Heart right ventricle (tissue), 16 donors: ENCODE data around the gene IFIT3. TPM values are rescaled to one million over a fixed set of nuclear protein-coding genes. Genes with fewer than 3 reads are reported as not detected.

Source experiments
- ATAC-seq, 8 donors: fragments of 200-7000 bp; cut with Tn5 transposase; one replicate each; pipeline ENCODE4 v1.9.1; 2020; ENCODE audit warnings: mild to moderate bottlenecking in 8 of 8, moderate library complexity in 8 of 8, moderate number of reproducible peaks in 1 of 8
- DNase-seq, 2 donors: peaks; one replicate each; pipeline ENCODE4 v3.0.0-alpha.2; 2020
- H3K27ac ChIP-seq, 10 donors: fragments of 200-600 bp; sonication (generic) in 2 of 10; one replicate each; pipeline versions ENCODE4 v1.5.0 to v1.8.0; 2020 to 2022; ENCODE audit warnings: mild to moderate bottlenecking in 3 of 10
- H3K27me3 ChIP-seq, 7 donors: fragments of 200-600 bp; one replicate each; pipeline ENCODE4 v1.8.0; 2021 to 2022; ENCODE audit warnings: mild to moderate bottlenecking in 2 of 7
- H3K36me3 ChIP-seq, 9 donors: fragments of 200-600 bp; sonication (generic) in 1 of 9; one replicate each; pipeline versions ENCODE4 v1.5.0 to v1.8.0; 2020 to 2022; ENCODE audit warnings: mild to moderate bottlenecking in 2 of 9
- H3K4me1 ChIP-seq, 9 donors: fragments of 200-600 bp; sonication (generic) in 1 of 9; one replicate each; pipeline versions ENCODE4 v1.5.0 to v1.8.0; 2020 to 2022; ENCODE audit warnings: mild to moderate bottlenecking in 4 of 9
- H3K4me3 ChIP-seq, 10 donors: fragments of 200-600 bp; sonication (generic) in 2 of 10; one replicate each; pipeline versions ENCODE4 v1.5.0 to v1.8.0; 2020 to 2022; ENCODE audit warnings: mild to moderate bottlenecking in 7 of 10, moderate library complexity in 2 of 10
- H3K9me3 ChIP-seq, 11 donors: fragments of 200-600 bp in 10 of 11; sonication (generic) in 2 of 11; one replicate each; pipeline versions ENCODE4 v1.5.0 to v1.8.0; 2013 to 2022; ENCODE audit warnings: mild to moderate bottlenecking in 2 of 11, control low read depth in 1 of 11, moderate library complexity in 1 of 11
- CTCF ChIP-seq, 9 donors: fragments of 200-600 bp; sonication (generic) in 2 of 9; IDR thresholded peaks; one replicate each; pipeline versions ENCODE4 v1.5.0 to v1.8.0; 2021 to 2022; ENCODE audit warnings: antibody characterized with exemption in 9 of 9, mild to moderate bottlenecking in 5 of 9, moderate library complexity in 1 of 9
- WGBS, 2 donors: extraction: QIAGEN DNeasy Blood & Tissue Kit; methylation state at CpG; one replicate each; pipeline ENCODE4 v1.1.7; 2013; ENCODE audit warnings: inconsistent platforms in 1 of 2; 5-methylcytosine and 5-hydroxymethylcytosine counted together
- intact Hi-C, 10 donors: fragments of 100-400 bp; cut with DNase I; formaldehyde crosslinking; loops; one replicate each; pipeline versions ENCODE4 v1.11.1 to v1.14.2; 2022
- polyA plus RNA-seq, 2 donors: library from polyadenylated mRNA; stranded (reverse); fragments of 200-250 nt; gene quantifications; one replicate each; pipeline ENCODE4 v1.2.3, GENCODE V29; 2013
- total RNA-seq, 10 donors: library from RNA; stranded (reverse); fragmentation: NEBNext Ultra II Directional in 3 of 10; extraction: Animal tissue kit (Norgen Biotek cat#: 25700) in 3 of 10; gene quantifications; one replicate each; pipeline versions ENCODE4 v1.2.1 to v1.2.4, GENCODE V29; 2021 to 2023
- donor health status: Arrhythmogenic right ventricular cardiomyopathy.
- donor health status: ischemic (EF 13 %, LVEDD 7.1; RV severe dilation, severe dysfunction).
- donor health status: healthy with polysubstance abuse.
- donor health status: DM: no; HTN: yes; CAD: no.
- donor health status: DM: no; HTN: no; CAD: no.
- donor health status: ischemic (EF 25% LVEDD 6.9; RV normal size, moderate dysfunction).
- donor health status: ischemic (EF 25% LVEDD 5.7; RV mildly dilated, moderate dysfunction).
- donor health status: healthy.
- donor health status: DM: yes; HTN: yes; CAD: no.
- donor health status: Ischemic cardiomyopathy.
- donor health status: ischemic (EF 35%, LVEDD 5.7; RV mildly dilated, moderate dysfunction).
- donor health status: nonischemic (EF 11% LVEDD 7.7; RV severe dilation, severe dysfunction).
- donor health status: DM: yes; HTN: yes; CAD: no.
- donor health status: PGD.
- donor health status: ischemic (EF 29% LVEDD 5.4; RV normal size, mild dysfunction).
- donor health status: nonischemic (EF 23%, LVEDD 6.1; RV moderate dilation, normal function).

Gene IFIT3
- total and polyA plus RNA-seq, 12 donors = 4.7 to 102 (median 12.2) TPM

GRCh38 chr10:89306434-89307268, 21.1 kb upstream of the IFIT3 start:
- intact Hi-C loops = loop anchor here in 1 of 10 donors (2.0 kb wide), 1 partner anchor 20 kb away; the partner anchor contains the start of gene IFIT3
- no peak for DNase-seq
- Histone ChIP-seq H3K9me3 (no peaks in the 10 kb centered on the region), H3K36me3 (peaks cover 0 to 36% (median 6%) of the 10 kb centered on the region in 9 donors), H3K27me3 (no peaks in the 10 kb centered on the region), H3K4me1 (peaks cover 0 to 41% (median 21%) of the 10 kb centered on the region in 9 donors), H3K27ac (no peak overlapping the region), H3K4me3 (no peak overlapping the region)
- no peak for ATAC-seq
- TF ChIP-seq CTCF (IDR thresholded peaks at IDR 0.05) = no peak
- 94 to 97% methylated on average over 13 of the region's 13 CpGs for WGBS, 2 donors

DNA sequence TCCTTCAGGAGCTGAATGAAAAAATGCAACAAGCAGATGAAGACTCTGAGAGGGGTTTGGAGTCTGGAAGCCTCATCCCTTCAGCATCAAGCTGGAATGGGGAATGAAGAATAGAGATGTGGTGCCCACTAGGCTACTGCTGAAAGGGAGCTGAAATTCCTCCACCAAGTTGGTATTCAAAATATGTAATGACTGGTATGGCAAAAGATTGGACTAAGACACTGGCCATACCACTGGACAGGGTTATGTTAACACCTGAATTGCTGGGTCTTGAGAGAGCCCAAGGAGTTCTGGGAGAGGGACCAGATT, 20.6 kb upstream of the IFIT3 start:
- DNase-seq = no peak
- H3K4me1 ChIP-seq = peaks cover 0 to 41% (median 21%) of the 10 kb centered on the region in 9 donors
- no peak overlapping the region for H3K4me3 ChIP-seq
- H3K9me3 ChIP-seq = no peaks in the 10 kb centered on the region
- no peak overlapping the region for H3K27ac ChIP-seq
- H3K27me3 ChIP-seq = no peaks in the 10 kb centered on the region
- intact Hi-C loops = loop anchor here in 1 of 10 donors (2.0 kb wide), 1 partner anchor 20 kb away; the partner anchor contains the start of gene IFIT3
- H3K36me3 ChIP-seq = peaks cover 0 to 36% (median 6%) of the 10 kb centered on the region in 9 donors
- TF ChIP-seq CTCF (IDR thresholded peaks at IDR 0.05) = no peak
- no peak for ATAC-seq

- H3K4me1 ChIP-seq = peaks cover 0 to 33% (median 16%) of the 10 kb centered on the region in 9 donors
- no peaks in the 10 kb centered on the region for H3K27me3 ChIP-seq
- TF ChIP-seq CTCF (IDR thresholded peaks at IDR 0.05) = no peak
- ATAC-seq = no peak
- no peak for DNase-seq
- H3K4me3 ChIP-seq = no peak overlapping the region
- intact Hi-C loops = no loop called here
- WGBS, 2 donors = 96 to 97% methylated on average over 6 of the region's 6 CpGs
- no peaks in the 10 kb centered on the region for H3K9me3 ChIP-seq
- no peak overlapping the region for H3K27ac ChIP-seq
- H3K36me3 ChIP-seq = peaks cover 0 to 36% (median 6%) of the 10 kb centered on the region in 9 donors
Measured at GRCh38 chr10:89308266-89308665, 19.5 kb upstream of the IFIT3 start.

GRCh38 chr10:89308736-89309135, 19.1 kb upstream of the IFIT3 start:
- Histone ChIP-seq H3K27me3 (no peaks in the 10 kb centered on the region), H3K36me3 (peaks cover 0 to 36% (median 6%) of the 10 kb centered on the region in 9 donors), H3K4me3 (no peak overlapping the region), H3K9me3 (no peaks in the 10 kb centered on the region), H3K4me1 (peaks cover 0 to 29% (median 11%) of the 10 kb centered on the region in 9 donors), H3K27ac (no peak overlapping the region)
- TF ChIP-seq CTCF (IDR thresholded peaks at IDR 0.05) = no peak
- ATAC-seq (no peak), DNase-seq (no peak)
- 94 to 95% methylated on average over 4 of the region's 4 CpGs for WGBS, 2 donors
- intact Hi-C loops = no loop called here
